ENCODE data around the gene GINS3. TPM values are rescaled to one million over a fixed set of nuclear protein-coding genes. Genes with fewer than 3 reads are reported as not detected.

The GINS3 gene
- total and polyA plus RNA-seq, 10 of the 15 experiments (the other 5 are each of a cell fraction or from before 2014, with no cell fraction given), result 13.6 to 22.4 (median 15.6) TPM

GRCh38 chr16:58363746-58364393, 28.4 kb upstream of the GINS3 start:
- H4K20me1 ChIP-seq (ENCODE audit: control insufficient read depth, insufficient read depth), result no peaks in the 10 kb centered on the region
- intact Hi-C loops (cut with micrococcal nuclease; ENCODE audit: unreplicated experiment), result no loop called here
- no peaks in the 10 kb centered on the region for H3K79me2 ChIP-seq (ENCODE audit: control insufficient read depth, insufficient read depth, low read length)
- no peak overlapping the region for H3K9ac ChIP-seq (ENCODE audit: control insufficient read depth, insufficient read depth, low read length)
- DNase-seq (ENCODE audit: low read depth, low spot score) (no peak), FAIRE-seq (no peak), ATAC-seq (no peak)
- in situ Hi-C loops (cut with MboI), result no loop called here
- 67% methylated on average over 3 of the region's 3 CpGs for WGBS (ENCODE audit: insufficient coverage, insufficient replicate concordance, low lambda C conversion rate, missing lambda C conversion rate)
- no peak overlapping the region for H3K27ac ChIP-seq (ENCODE audit: control insufficient read depth, insufficient read depth)
- SMC1A ChIA-PET (ENCODE audit: uncharacterized antibody, unreplicated experiment), result no interaction called here
- H3K4me3 ChIP-seq, result no peak overlapping the region
- no peak overlapping the region for H3K4me2 ChIP-seq (ENCODE audit: control insufficient read depth, insufficient read depth)
- POLR2A ChIA-PET, result no interaction called here
- H3K4me1 ChIP-seq (ENCODE audit: control insufficient read depth, insufficient read depth, low read length), result no peaks in the 10 kb centered on the region
- H3K9me3 ChIP-seq (replicated peaks; ENCODE audit: control insufficient read depth, insufficient read depth, low read length), result peaks cover 1% of the 10 kb centered on the region; the same call in 1 of the 3 replicates
- no peak overlapping the region for H2AFZ ChIP-seq (ENCODE audit: control insufficient read depth, low read depth, low read length)
- H3K36me3 ChIP-seq (ENCODE audit: control insufficient read depth in 2 of 2, insufficient read depth in 2 of 2, low read length in 1 of 2), result no peaks in the 10 kb centered on the region
- RAD21 ChIA-PET (ENCODE audit: unreplicated experiment), result no interaction called here
- no TSS peak for BruUV-seq (replicated peaks)
- CTCF ChIA-PET, result interaction anchor here (1.3 kb wide), 1 partner anchor 27 kb away, joined by 3 read pairs; no protein-coding TSS in a partner anchor
- H3K27me3 ChIP-seq (replicated peaks in 1 of 2; ENCODE audit: control insufficient read depth in 2 of 2, insufficient read depth in 2 of 2, low read length in 1 of 2), result no peaks in the 10 kb centered on the region
- no peak for TF ChIP-seq SUPT20H (IDR thresholded peaks at IDR 0.05; ENCODE audit: borderline replicate concordance, control insufficient read depth, low read depth, low read length)
- no peak for TF ChIP-seq CTCF (IDR thresholded peaks at IDR 0.05 in 2 of 3, conservative IDR thresholded peaks at IDR 0.05 in 1 of 3; ENCODE audit: control insufficient read depth in 2 of 3, extremely low read depth in 1 of 3, insufficient read depth in 1 of 3, low read depth in 3 of 3, low read length in 3 of 3)
- no peak for TF ChIP-seq POLR2AphosphoS5 (IDR thresholded peaks at IDR 0.05; ENCODE audit: low read length)
- TF ChIP-seq NR2C1 (IDR thresholded peaks at IDR 0.05), result no peak
- no peak for TF ChIP-seq YBX1 (IDR thresholded peaks at IDR 0.05)
- no peak for TF ChIP-seq ZNF687 (IDR thresholded peaks at IDR 0.05)
- no peak for TF ChIP-seq ZBTB40 (IDR thresholded peaks at IDR 0.05; ENCODE audit: borderline replicate concordance)
- no peak for TF ChIP-seq BCLAF1 (IDR thresholded peaks at IDR 0.05)
- no peak for TF ChIP-seq RAD21 (IDR thresholded peaks at IDR 0.05; ENCODE audit: insufficient read depth, low read depth, low read length)
